Stimulated activated CD8-positive, alpha-beta memory T cell treated with anti-CD3 and anti-CD28 coated beads, Interleukin-7, amount 100 ng/mL, for 1 hour (primary cell): ENCODE results near the gene NR4A1.
A peak's percentile ranks its signal among the peaks of the same experiment; 100 is the strongest.

ENCODE experiments used
- DNase-seq, 2 donors: peaks; one replicate each; pipeline ENCODE4 v3.0.0-alpha.2; 2020; ENCODE audit warnings: low read depth in 2 of 2

Gene NR4A1

GRCh38 chr12:52079576-52080402 lies 28.5 kb downstream of the NR4A1 start, which contains the start of gene SMIM41:
Gene SMIM41 (plus strand): TSS chr12:52079704. CDS start chr12:52079780, 76 bp downstream.
- DNase-seq: no peak

GRCh38 chr12:52080403-52081251 lies 29.4 kb downstream of the NR4A1 start:
- DNase-seq: no peak

GRCh38 chr12:52081263-52081733 lies 30.1 kb downstream of the NR4A1 start:
- DNase-seq: no peak

GRCh38 chr12:52082026-52082668 lies 30.9 kb downstream of the NR4A1 start:
- DNase-seq: no peak

- no peak for DNase-seq
Observed at GRCh38 chr12:52082669-52082987, 31.4 kb downstream of the NR4A1 start.

GRCh38 chr12:52082988-52083637 lies 31.9 kb downstream of the NR4A1 start:
- peak; percentile 37 to 50 for DNase-seq

- no peak for DNase-seq
Observed at GRCh38 chr12:52083638-52083996, 32.4 kb downstream of the NR4A1 start.

GRCh38 chr12:52084491-52085231 lies 33.4 kb downstream of the NR4A1 start:
- no peak for DNase-seq

GRCh38 chr12:52085682-52086180 lies 34.5 kb downstream of the NR4A1 start:
- DNase-seq: no peak

- DNase-seq: no peak
Observed at GRCh38 chr12:52086366-52086765, 35.1 kb downstream of the NR4A1 start.

- no peak for DNase-seq
Observed at GRCh38 chr12:52086944-52087835, 35.9 kb downstream of the NR4A1 start.

- DNase-seq: no peak
Observed at GRCh38 chr12:52087961-52088820, 36.9 kb downstream of the NR4A1 start.

GRCh38 chr12:52089491-52089890 lies 38.2 kb downstream of the NR4A1 start:
- no peak for DNase-seq

- no peak for DNase-seq
Observed at GRCh38 chr12:52090291-52090690, 39.0 kb downstream of the NR4A1 start.

GRCh38 chr12:52091061-52091460 lies 39.8 kb downstream of the NR4A1 start:
- no peak for DNase-seq

- no peak for DNase-seq
Observed at GRCh38 chr12:52091869-52092268, 40.6 kb downstream of the NR4A1 start.

GRCh38 chr12:52093346-52093745 lies 42.1 kb downstream of the NR4A1 start:
- no peak for DNase-seq

- no peak for DNase-seq
Observed at GRCh38 chr12:52096332-52097044, 45.2 kb downstream of the NR4A1 start.
